Hair follicular keratinocyte (primary cell): ENCODE results near the gene PLAAT1. TPM values are rescaled to one million over a fixed set of nuclear protein-coding genes. Genes with fewer than 3 reads are reported as not detected.

Experiments
- total RNA-seq: library from RNA; depleted of rRNA; stranded (reverse); fragments of >200 nt; gene quantifications from 2 replicates; pipeline ENCODE4 v1.2.3, GENCODE V29; 2015

Gene PLAAT1
- total RNA-seq, result 0.19 and 0.55 TPM in 2 replicates

DNA sequence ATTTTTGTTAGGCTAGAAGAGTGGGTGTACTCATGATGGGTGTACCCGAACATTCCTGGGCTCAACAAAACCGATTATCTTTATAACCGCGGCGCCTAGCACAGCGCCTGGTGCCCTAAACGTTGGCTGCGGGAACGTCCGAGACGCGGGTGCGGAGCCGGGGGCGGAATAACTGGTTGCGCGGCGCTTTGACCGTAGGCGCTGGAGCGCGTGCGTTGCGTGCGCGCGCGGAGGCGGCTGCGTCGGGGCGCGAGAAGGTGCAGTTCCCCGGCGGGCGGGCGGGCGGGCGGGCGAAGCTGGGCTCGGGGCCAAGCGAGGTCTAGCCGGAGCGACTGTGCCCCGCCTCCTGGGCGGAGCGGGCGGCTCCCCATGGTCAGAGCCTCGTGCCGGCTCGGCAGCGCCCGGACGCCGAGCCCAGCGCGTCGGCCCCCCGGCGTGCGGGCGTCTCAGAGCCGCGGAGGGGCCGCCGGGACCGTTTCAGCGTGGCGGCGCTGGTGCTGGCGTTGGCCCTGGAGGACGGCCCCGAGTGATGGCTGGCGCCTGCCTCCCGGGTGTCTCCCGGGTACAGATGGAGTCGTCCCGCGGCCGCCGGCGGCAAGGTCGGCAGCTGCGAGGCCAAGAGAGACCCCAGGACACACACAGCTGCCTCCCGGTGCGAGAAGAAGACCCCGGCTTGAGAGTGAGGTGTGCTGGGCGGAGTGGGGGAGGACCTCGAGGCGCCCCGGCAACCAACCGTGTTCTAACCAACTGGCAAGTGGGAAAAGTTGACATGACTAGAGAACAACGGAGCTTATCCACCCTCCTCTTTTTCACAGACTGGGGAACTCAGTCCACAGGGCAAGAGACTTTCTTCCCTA, at the start of gene PLAAT1:
PLAAT1 (plus strand) TSS at position 373 of the 857 bp plus-strand sequence. CDS start 14,429 bp downstream, outside the sequence.

Other genes starting within 250 kb of the PLAAT1 start
- gene ATP13A5, start 137.5 kb downstream of the PLAAT1 start, total RNA-seq, result not detected in 2 replicates